Lower leg skin (tissue), 4 donors: ENCODE data around the gene NNT. TPM values are rescaled to one million over a fixed set of nuclear protein-coding genes. Genes with fewer than 3 reads are reported as not detected.
"Not testable (repeated sequence)": the region's sequence is repeated elsewhere in the genome, so short reads cannot be mapped to it uniquely, and the experiment has no call there.

Experiments used
- DNase-seq, 2 donors: peaks; one replicate each; pipeline ENCODE4 v3.0.0-alpha.2; 2019; ENCODE audit warnings: low spot score in 2 of 2
- H3K4me3 ChIP-seq: fragments of 200-600 bp; sonication (generic); 2 replicates; pipeline ENCODE4 v1.5.1; 2017; ENCODE audit warnings: mild to moderate bottlenecking, low read depth; ENCODE audit not compliant: poor library complexity, severe bottlenecking
- CTCF ChIP-seq, 3 donors: fragments of 450-650 bp; IDR thresholded peaks; one replicate each; pipeline ENCODE4 v1.5.1; 2016; ENCODE audit warnings: antibody characterized with exemption in 3 of 3, mild to moderate bottlenecking in 3 of 3, moderate library complexity in 2 of 3
- POLR2A ChIP-seq, 2 donors: fragments of 450-650 bp; IDR thresholded peaks; one replicate each; pipeline ENCODE4 v1.6.1; 2016 to 2017; ENCODE audit warnings: antibody characterized with exemption in 2 of 2, mild to moderate bottlenecking in 1 of 2, moderate library complexity in 1 of 2
- WGBS, 2 donors: methylation state at CpG; one replicate each; pipeline ENCODE4 v1.1.5; 2018; 5-methylcytosine and 5-hydroxymethylcytosine counted together
- intact Hi-C: fragments of 100-400 bp; cut with DNase I; formaldehyde crosslinking; loops from one replicate; pipeline ENCODE4 v1.15.0; 2023; ENCODE audit warnings: low total_unique reads
- total RNA-seq, 4 donors: library from RNA; depleted of rRNA; stranded (reverse); fragments of >200 nt; gene quantifications; one replicate each; pipeline ENCODE4 v1.1.0, GENCODE V29; 2016

The NNT gene
- total RNA-seq, 4 donors from 2014 or later, result 24.2 to 34.2 (median 27.7) TPM

- TF ChIP-seq POLR2A (IDR thresholded peaks at IDR 0.05) (no peak), CTCF (IDR thresholded peaks at IDR 0.05) (no peak)
- no peak for DNase-seq
- intact Hi-C loops, result no loop called here
- 90 to 92% methylated on average over 4 of the region's 4 CpGs for WGBS, 2 donors
- no peak overlapping the region for H3K4me3 ChIP-seq
These were observed 33.7 kb upstream of the NNT start for GRCh38 chr5:43569236-43569746.

GRCh38 chr5:43570450-43571158, 32.4 kb upstream of the NNT start:
- 88 to 90% methylated on average over 8 of the region's 8 CpGs for WGBS, 2 donors
- H3K4me3 ChIP-seq, result no peak overlapping the region
- TF ChIP-seq POLR2A (IDR thresholded peaks at IDR 0.05), result no peak
- TF ChIP-seq CTCF (IDR thresholded peaks at IDR 0.05), result no peak
- no peak for DNase-seq
- intact Hi-C loops, result no loop called here

- H3K4me3 ChIP-seq, result no peak overlapping the region
- WGBS, 2 donors, result 76 to 79% methylated on average over 5 of the region's 5 CpGs
- intact Hi-C loops, result no loop called here
- no peak for DNase-seq
- no peak for TF ChIP-seq POLR2A (IDR thresholded peaks at IDR 0.05)
- no peak for TF ChIP-seq CTCF (IDR thresholded peaks at IDR 0.05)
These were observed 31.7 kb upstream of the NNT start for GRCh38 chr5:43571237-43571636.

GRCh38 chr5:43572357-43572756, 30.6 kb upstream of the NNT start:
- no peak for TF ChIP-seq POLR2A (IDR thresholded peaks at IDR 0.05)
- TF ChIP-seq CTCF (IDR thresholded peaks at IDR 0.05), result no peak
- no peak for DNase-seq
- 38 to 41% methylated on average over 2 of the region's 2 CpGs for WGBS, 2 donors
- no peak overlapping the region for H3K4me3 ChIP-seq
- intact Hi-C loops, result no loop called here

GRCh38 chr5:43573058-43573457, 29.9 kb upstream of the NNT start:
- no peak for DNase-seq
- intact Hi-C loops, result no loop called here
- no peak overlapping the region for H3K4me3 ChIP-seq
- 63 to 68% methylated on average over 1 of the region's 1 CpG for WGBS, 2 donors
- TF ChIP-seq CTCF (IDR thresholded peaks at IDR 0.05), result no peak
- no peak for TF ChIP-seq POLR2A (IDR thresholded peaks at IDR 0.05)

- intact Hi-C loops, H3K4me3 ChIP-seq, DNase-seq: not testable (repeated sequence)
- 80 to 87% methylated on average over 10 of the region's 10 CpGs for WGBS, 2 donors
These were observed 22.4 kb upstream of the NNT start for GRCh38 chr5:43580402-43581210.
